ENCODE results near the gene GDI1.

DNA sequence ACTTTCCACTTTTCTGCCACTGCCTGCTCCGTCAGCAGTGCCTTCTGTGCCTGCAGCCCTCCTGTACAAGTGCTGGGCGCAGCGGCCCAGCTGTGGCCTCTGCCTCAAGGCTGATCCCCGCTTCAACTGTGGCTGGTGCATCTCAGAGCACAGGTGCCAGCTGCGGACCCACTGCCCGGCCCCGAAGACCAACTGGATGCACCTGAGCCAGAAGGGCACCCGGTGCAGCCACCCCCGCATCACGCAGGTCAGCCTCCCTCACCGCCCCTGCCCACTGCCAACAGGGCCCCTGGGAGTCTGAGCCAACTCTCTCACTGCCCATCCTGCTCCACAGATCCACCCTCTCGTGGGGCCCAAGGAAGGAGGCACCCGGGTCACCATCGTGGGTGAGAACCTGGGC, 28.6 kb downstream of the GDI1 start:
- TF ChIP-seq, protein P1, sequence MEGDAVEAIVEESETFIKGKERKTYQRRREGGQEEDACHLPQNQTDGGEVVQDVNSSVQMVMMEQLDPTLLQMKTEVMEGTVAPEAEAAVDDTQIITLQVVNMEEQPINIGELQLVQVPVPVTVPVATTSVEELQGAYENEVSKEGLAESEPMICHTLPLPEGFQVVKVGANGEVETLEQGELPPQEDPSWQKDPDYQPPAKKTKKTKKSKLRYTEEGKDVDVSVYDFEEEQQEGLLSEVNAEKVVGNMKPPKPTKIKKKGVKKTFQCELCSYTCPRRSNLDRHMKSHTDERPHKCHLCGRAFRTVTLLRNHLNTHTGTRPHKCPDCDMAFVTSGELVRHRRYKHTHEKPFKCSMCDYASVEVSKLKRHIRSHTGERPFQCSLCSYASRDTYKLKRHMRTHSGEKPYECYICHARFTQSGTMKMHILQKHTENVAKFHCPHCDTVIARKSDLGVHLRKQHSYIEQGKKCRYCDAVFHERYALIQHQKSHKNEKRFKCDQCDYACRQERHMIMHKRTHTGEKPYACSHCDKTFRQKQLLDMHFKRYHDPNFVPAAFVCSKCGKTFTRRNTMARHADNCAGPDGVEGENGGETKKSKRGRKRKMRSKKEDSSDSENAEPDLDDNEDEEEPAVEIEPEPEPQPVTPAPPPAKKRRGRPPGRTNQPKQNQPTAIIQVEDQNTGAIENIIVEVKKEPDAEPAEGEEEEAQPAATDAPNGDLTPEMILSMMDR (IDR thresholded peaks at IDR 0.05) = no peak
- TF ChIP-seq MXI1 (IDR thresholded peaks at IDR 0.05; ENCODE audit: low read depth, low read length) = no peak
- no peak for TF ChIP-seq CHD2 (IDR thresholded peaks at IDR 0.05; ENCODE audit: low read length, partially characterized antibody)
- no peak for TF ChIP-seq FOSL2 (IDR thresholded peaks at IDR 0.05; ENCODE audit: borderline replicate concordance, low read depth)
- TF ChIP-seq GABPA (IDR thresholded peaks at IDR 0.05; ENCODE audit: low read depth) = no peak
- TF ChIP-seq, protein P2, sequence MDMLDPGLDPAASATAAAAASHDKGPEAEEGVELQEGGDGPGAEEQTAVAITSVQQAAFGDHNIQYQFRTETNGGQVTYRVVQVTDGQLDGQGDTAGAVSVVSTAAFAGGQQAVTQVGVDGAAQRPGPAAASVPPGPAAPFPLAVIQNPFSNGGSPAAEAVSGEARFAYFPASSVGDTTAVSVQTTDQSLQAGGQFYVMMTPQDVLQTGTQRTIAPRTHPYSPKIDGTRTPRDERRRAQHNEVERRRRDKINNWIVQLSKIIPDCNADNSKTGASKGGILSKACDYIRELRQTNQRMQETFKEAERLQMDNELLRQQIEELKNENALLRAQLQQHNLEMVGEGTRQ (IDR thresholded peaks at IDR 0.05; ENCODE audit: borderline replicate concordance, low read depth, low read length) = no peak
- no peak for TF ChIP-seq TEAD4 (IDR thresholded peaks at IDR 0.05; ENCODE audit: borderline replicate concordance, insufficient read depth)
